Measurements from ENCODE around the gene QPCT.

GRCh38 chr2:37389395-37389794 is 45.0 kb downstream of the QPCT start:
- TF ChIP-seq CTCF (IDR thresholded peaks at IDR 0.05) (no peak), POLR2A (IDR thresholded peaks at IDR 0.05) (no peak)

Data from heart left ventricle (tissue), 13 donors.